Activated CD8-positive, alpha-beta memory T cell treated with anti-CD3 and anti-CD28 coated beads, Interleukin-2, amount 10 ng/mL, durations not matched to agents 7 days and 5 days (primary cell): ENCODE measurements around the gene RTRAF. TPM values are rescaled to one million over a fixed set of nuclear protein-coding genes. Genes with fewer than 3 reads are reported as not detected.

Experiments
- ATAC-seq: fragments of 150-1000 bp; cut with Tn5 transposase; one replicate; pipeline ENCODE4 v1.10.0; 2021; ENCODE audit warnings: moderate library complexity
- CTCF ChIA-PET: fragments of 350-600 bp; sonication (Branson Sonifier 250); formaldehyde crosslinking; loops from one replicate; lab custom pipeline; 2021; ENCODE audit warnings: antibody characterized with exemption; lab: Charles Lee
- DNase-seq: peaks from one replicate; pipeline ENCODE4 v3.0.0-alpha.2; 2020
- H3K27ac Mint-ChIP-seq: one replicate; pipeline ENCODE4 v1.8.0; 2021; ENCODE audit warnings: mild to moderate bottlenecking, mixed read lengths
- H3K27me3 Mint-ChIP-seq: one replicate; pipeline ENCODE4 v1.8.0; 2021; ENCODE audit warnings: mixed read lengths
- H3K36me3 Mint-ChIP-seq: one replicate; pipeline ENCODE4 v1.8.0; 2021; ENCODE audit warnings: mild to moderate bottlenecking, mixed read lengths
- H3K4me1 Mint-ChIP-seq: one replicate; pipeline ENCODE4 v1.8.0; 2021; ENCODE audit warnings: mixed read lengths
- H3K4me3 Mint-ChIP-seq: one replicate; pipeline ENCODE4 v1.8.0; 2021; ENCODE audit warnings: mild to moderate bottlenecking, moderate library complexity, mixed read lengths
- H3K9me3 Mint-ChIP-seq: one replicate; pipeline ENCODE4 v1.8.0; 2022; ENCODE audit warnings: low read depth, mixed read lengths
- total RNA-seq, 2 experiments: library from RNA; stranded (reverse); gene quantifications; one replicate each; pipeline ENCODE4 v1.2.3, GENCODE V29; 2021

The RTRAF gene
- total RNA-seq, 2 experiments from 2014 or later = 147 to 180 TPM

DNA sequence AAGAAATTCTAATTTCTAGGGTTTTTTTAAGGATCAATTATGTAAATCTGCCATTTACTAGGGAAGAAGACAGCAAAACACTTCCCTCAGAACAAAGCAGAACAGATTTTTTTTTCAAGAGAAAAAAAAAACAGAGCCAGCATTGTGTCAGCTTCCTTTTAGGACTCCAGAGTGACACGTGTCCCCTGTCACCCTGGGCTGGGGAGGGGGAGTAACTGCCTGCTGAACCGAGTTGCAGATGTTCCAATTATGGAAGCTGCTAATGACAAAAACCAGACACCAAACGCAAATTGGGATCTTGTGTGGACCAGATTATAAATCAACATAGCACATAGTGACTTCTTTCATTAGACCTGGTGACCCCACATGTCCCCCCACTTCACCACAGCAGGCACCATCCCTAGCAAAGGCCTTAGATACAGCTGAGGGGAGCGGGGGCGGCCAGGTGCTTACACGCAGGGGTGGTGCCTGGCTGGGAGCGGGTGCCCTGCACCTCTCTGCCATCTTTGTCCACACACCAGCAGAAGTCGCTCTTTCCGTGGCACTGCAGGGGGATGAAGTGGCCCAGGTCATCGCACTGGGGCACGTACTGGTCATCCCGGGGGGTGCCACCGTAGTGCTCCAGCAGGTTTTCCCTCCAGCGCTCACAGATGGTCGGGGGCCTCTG lies 25.4 kb downstream of the RTRAF start:
- H3K27me3 Mint-ChIP-seq = peaks cover 11% of the 10 kb centered on the region
- no peaks in the 10 kb centered on the region for H3K4me1 Mint-ChIP-seq
- no peak for DNase-seq
- no peak overlapping the region for H3K4me3 Mint-ChIP-seq
- no peaks in the 10 kb centered on the region for H3K9me3 Mint-ChIP-seq
- peaks cover 7% of the 10 kb centered on the region for H3K36me3 Mint-ChIP-seq
- ATAC-seq = no peak
- no peak overlapping the region for H3K27ac Mint-ChIP-seq
- CTCF ChIA-PET = interaction anchor here (1.1 kb wide), 1 partner anchor 8 kb away, joined by 3 read pairs; no protein-coding TSS in a partner anchor

DNA sequence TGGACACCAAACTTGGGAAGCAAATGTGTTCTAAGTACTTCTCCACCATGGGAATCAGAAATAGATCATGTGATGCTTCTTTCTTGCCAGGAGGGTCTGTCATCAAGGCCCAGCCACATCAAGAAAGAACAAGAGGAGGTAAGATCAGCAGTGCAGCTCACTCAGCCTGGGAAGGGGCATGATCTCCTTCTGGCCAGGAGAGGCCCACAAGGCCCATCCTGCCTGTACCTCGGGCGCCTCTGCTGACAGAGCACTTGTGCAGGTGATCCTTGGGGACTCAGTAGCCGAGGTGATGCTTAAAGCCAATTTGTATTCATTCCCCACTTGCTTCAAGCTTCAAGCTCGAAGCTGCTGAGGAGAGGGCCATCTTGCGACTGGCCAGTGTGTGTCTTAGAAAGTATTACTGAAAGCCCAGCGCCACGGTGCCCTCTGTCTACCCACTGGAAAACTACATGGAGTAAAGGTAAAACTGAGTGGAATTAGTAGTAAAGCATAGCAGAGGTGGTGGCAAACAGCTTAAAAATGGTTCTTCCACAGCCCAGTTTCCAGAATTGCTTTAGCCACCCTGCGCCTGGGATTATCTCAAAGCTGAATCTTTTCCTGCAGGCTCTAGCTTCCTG lies 26.2 kb downstream of the RTRAF start:
- CTCF ChIA-PET = interaction anchor here (1.1 kb wide), 1 partner anchor 9 kb away, joined by 3 read pairs; no protein-coding TSS in a partner anchor
- Mint-ChIP-seq H3K27ac (no peak overlapping the region), H3K27me3 (peaks cover 11% of the 10 kb centered on the region), H3K4me3 (no peak overlapping the region), H3K36me3 (peaks cover 5% of the 10 kb centered on the region), H3K9me3 (no peaks in the 10 kb centered on the region), H3K4me1 (peaks cover 2% of the 10 kb centered on the region)
- DNase-seq (no peak), ATAC-seq (peak; percentile 32)

DNA sequence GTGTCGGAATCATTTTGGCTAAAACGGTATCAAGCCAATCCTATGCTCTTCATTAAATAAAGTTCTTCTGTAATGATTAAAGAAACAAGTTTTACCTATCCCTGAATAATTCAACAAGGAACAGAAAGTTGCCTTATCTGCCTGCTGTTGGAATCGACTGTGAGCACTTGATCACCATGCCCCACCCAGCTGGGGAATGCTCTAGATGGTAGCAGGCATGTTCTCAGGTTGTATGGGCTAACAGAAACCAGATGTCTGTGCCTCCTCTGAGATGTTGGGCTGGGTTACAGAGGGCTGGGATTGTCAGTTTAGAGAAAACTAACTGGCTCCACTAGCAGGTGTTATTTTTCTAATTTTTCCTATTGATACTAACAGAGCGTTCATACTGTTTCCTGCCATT lies 28.9 kb downstream of the RTRAF start:
- DNase-seq (no peak), ATAC-seq (no peak)
- H3K4me1 Mint-ChIP-seq = peaks cover 25% of the 10 kb centered on the region
- H3K27me3 Mint-ChIP-seq = peaks cover 11% of the 10 kb centered on the region
- H3K4me3 Mint-ChIP-seq = no peak overlapping the region
- no peaks in the 10 kb centered on the region for H3K9me3 Mint-ChIP-seq
- CTCF ChIA-PET = interaction anchor here (0.6 to 1.4 kb wide), 2 partner anchors 23 to 327 kb away, joined by 3 to 5 read pairs; no protein-coding TSS in a partner anchor
- H3K27ac Mint-ChIP-seq = no peak overlapping the region
- H3K36me3 Mint-ChIP-seq = peaks cover 2% of the 10 kb centered on the region

DNA sequence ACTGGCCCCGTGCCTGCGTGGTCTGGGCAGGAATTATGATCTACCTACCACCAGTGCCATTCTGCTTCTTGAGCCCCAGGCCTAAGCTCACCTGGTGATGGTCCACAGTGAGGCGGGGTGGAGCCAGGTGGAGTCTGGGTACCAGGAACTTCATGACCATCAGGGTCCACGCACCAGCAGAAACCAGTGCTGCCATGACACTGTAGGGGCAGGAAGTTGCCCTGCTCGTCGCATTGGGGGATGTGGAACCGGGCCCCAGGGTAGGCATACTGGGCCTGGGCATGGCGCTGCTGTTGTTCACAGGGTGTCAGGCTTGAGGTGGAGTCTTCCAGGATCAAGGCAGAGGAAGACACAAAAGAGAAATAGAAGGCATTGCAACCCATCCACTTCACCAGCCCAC lies 29.6 kb downstream of the RTRAF start:
- ATAC-seq (no peak), DNase-seq (no peak)
- no peaks in the 10 kb centered on the region for H3K9me3 Mint-ChIP-seq
- peaks cover 27% of the 10 kb centered on the region for H3K4me1 Mint-ChIP-seq
- H3K27me3 Mint-ChIP-seq = peaks cover 11% of the 10 kb centered on the region
- peaks cover 4% of the 10 kb centered on the region for H3K36me3 Mint-ChIP-seq
- no peak overlapping the region for H3K27ac Mint-ChIP-seq
- CTCF ChIA-PET = interaction anchor here (1.4 kb wide), 1 partner anchor 23 kb away, joined by 5 read pairs; no protein-coding TSS in a partner anchor
- no peak overlapping the region for H3K4me3 Mint-ChIP-seq

DNA sequence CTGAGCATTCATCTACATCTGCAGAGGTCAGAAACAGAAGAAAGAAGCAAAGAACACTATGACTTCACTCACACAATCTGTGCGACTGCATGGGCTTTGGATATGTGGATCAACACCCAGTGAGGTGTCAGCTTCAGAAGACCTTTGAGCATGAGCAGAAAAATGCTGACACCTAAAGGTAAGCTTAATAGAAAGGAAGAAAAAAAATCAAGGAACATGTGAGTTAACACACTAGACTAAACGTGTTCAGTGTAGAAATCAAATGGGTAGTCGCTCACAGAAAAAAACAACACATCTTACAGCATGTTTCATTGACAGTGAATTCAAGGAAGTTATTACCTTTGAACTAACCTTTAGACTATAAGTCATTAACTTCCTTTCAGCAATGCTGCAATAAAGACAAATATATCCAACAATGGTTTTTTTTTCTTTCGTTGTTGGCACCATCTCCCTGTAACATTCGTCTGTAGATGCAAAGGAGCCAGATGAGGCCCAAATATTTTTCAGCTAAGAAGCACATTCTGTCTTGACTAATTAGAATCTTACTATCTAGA lies 30.9 kb downstream of the RTRAF start:
- no peak for DNase-seq
- Mint-ChIP-seq H3K9me3 (peaks cover 2% of the 10 kb centered on the region), H3K27me3 (peaks cover 11% of the 10 kb centered on the region), H3K36me3 (peaks cover 6% of the 10 kb centered on the region), H3K4me3 (no peak overlapping the region), H3K27ac (no peak overlapping the region), H3K4me1 (peaks cover 31% of the 10 kb centered on the region)
- no peak for ATAC-seq
- CTCF ChIA-PET = no interaction called here

DNA sequence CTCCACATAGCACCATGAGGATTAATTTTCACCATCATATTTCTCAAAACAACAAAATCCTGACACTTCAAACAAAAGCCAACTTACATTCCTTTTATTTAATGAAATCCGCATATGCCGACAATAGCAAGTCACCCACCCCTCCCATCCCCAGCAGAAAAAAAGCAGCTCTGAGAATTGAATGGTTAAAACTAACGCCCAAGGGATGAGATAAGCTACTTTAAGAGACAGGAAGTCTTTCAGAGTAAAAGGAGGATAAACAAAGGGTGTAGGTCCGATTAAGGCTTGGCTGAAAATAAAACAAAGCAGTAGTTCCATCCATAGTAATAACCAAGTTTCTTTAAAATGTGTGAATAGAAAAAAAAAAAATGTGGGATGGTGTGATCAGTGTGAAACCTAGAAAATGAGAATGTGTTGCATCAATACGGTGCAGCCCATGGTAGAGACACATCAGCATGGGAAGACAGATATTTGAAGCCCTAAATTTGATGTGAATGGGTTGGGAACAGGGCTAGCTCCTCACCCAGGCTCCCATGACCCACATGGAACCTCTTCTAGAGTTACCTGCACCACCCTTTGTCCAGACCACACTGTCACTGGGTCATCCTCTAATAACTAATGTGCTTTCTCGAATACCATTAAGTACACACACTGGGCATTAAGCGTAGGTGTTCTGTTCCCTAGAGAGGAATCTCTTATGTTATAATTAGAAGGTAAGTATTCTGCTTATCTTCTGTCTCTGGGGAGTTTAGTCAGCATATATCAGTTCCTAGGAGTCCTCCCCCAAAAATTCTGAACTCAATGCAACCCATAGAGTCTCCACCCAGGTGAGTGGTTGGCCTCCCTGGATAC lies 31.7 kb downstream of the RTRAF start:
- Mint-ChIP-seq H3K27ac (no peak overlapping the region), H3K36me3 (peaks cover 6% of the 10 kb centered on the region), H3K9me3 (peaks cover 2% of the 10 kb centered on the region), H3K4me1 (peaks cover 36% of the 10 kb centered on the region), H3K4me3 (no peak overlapping the region), H3K27me3 (peaks cover 9% of the 10 kb centered on the region)
- CTCF ChIA-PET = interaction anchor here (0.9 kb wide), 1 partner anchor 22 kb away, joined by 3 read pairs; no protein-coding TSS in a partner anchor
- no peak for DNase-seq
- no peak for ATAC-seq

DNA sequence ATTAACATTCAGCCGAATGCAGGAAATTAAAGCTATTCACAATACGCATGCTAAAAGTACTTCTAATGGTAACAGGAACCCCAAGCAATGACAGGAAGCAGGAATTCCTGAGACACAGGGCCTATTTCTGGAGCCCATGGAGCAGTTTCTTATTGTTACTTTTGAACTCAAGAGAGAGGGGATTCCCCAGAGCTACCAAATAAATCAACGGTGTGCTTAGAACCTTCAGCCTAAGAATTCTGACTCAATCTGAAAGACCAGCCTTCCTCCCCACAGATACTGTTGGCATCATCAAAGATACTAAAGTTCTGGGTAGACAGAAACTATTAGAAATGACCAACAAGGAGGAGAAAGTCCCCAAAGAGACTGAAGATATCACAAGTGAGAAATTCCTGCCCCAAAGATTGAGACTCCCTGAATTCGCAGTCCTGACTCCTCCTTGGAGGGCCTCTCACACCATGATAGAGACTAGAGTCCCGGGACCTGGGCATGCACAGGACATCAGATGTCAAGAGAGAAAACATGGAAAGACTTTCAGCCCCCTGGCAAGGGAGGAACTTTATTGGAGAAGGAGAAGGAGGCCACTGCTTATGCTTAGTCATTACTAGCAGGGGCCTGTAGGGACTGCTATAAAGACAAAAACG lies 32.7 kb downstream of the RTRAF start:
- no peak overlapping the region for H3K27ac Mint-ChIP-seq
- ATAC-seq (peak; percentile 71), DNase-seq (no peak)
- peaks cover 36% of the 10 kb centered on the region for H3K4me1 Mint-ChIP-seq
- peaks cover 6% of the 10 kb centered on the region for H3K36me3 Mint-ChIP-seq
- no peak overlapping the region for H3K4me3 Mint-ChIP-seq
- peaks cover 1% of the 10 kb centered on the region for H3K27me3 Mint-ChIP-seq
- peaks cover 2% of the 10 kb centered on the region for H3K9me3 Mint-ChIP-seq
- CTCF ChIA-PET = interaction anchor here (0.9 to 1.6 kb wide), 2 partner anchors 21 to 24 kb away, joined by 3 to 4 read pairs; no protein-coding TSS in a partner anchor

DNA sequence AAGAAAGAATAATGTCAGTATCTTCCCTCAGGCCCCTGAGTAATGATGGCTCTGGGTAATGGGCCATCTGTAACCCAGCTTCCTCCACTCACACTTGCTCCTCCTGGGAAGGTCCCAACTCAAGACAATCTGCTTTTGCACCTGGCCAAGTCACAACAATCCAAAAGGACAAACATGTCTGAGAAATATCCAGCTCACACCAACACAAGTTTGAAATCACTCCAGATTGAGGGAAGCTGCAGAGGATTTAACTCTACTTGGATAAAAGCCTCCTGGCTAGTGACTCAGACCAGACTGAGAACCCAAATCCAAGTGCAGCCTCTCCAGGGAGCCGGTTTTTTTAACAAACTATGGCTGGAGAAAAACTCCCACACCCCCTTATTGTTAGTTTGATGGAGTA lies 34.2 kb downstream of the RTRAF start:
- peaks cover 2% of the 10 kb centered on the region for H3K9me3 Mint-ChIP-seq
- H3K27ac Mint-ChIP-seq = no peak overlapping the region
- H3K36me3 Mint-ChIP-seq = peaks cover 6% of the 10 kb centered on the region
- H3K4me3 Mint-ChIP-seq = no peak overlapping the region
- ATAC-seq (no peak), DNase-seq (no peak)
- no peaks in the 10 kb centered on the region for H3K27me3 Mint-ChIP-seq
- CTCF ChIA-PET = interaction anchor here (1.6 kb wide), 1 partner anchor 22 kb away, joined by 4 read pairs; no protein-coding TSS in a partner anchor
- peaks cover 36% of the 10 kb centered on the region for H3K4me1 Mint-ChIP-seq

DNA sequence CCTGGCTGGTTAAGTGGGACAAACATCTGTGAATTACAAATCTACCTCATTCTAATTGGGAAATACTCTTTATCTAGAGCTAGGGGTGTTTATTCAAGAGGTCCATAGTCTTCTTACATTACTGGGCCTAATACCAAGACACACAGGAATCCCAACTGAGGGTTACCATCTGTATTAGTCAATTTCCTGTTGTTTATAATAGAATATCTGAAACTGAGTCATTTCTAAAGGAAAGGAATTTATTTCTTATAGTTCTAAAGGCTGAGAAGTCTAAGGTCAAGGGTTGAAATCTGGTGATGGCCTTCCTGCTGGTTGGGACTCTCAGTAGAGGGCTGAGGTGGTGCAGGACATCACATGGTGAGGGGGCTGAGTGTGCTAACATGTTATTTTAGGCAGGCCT lies 36.0 kb downstream of the RTRAF start:
- no peak for ATAC-seq
- no peaks in the 10 kb centered on the region for H3K27me3 Mint-ChIP-seq
- CTCF ChIA-PET = no interaction called here
- H3K27ac Mint-ChIP-seq = no peak overlapping the region
- H3K4me1 Mint-ChIP-seq = peaks cover 34% of the 10 kb centered on the region
- peaks cover 6% of the 10 kb centered on the region for H3K36me3 Mint-ChIP-seq
- H3K9me3 Mint-ChIP-seq = peaks cover 2% of the 10 kb centered on the region
- H3K4me3 Mint-ChIP-seq = no peak overlapping the region
- DNase-seq = no peak

DNA sequence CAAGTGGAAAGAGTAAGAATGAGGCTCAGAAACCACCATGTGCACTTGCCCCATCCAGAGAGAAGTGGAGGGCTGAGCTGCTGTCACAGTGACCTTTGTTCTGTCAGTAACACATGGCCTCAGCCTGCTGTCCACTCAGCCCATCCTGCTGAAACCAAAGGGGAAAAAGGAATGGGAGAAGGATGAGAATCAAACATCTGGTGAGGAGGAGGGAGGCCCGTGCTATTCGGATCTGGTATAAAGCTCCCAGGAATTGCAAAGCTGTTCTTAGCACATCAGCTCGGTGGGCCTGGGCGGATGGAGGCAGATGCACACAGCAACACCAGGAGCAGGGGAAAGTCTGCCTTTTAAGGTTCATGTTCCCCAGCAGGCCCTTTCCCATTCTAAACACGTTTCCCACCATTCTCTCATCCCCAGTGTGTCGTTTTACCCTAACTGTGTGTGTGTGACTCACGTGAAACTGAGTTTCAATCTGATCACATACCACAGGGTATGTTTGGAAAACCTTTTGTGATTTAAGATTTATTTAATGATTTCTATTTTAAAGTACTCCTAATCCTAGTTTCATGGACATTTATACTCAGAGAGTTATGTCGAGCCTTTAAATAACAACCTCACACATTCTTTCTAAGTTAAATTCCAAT lies 36.8 kb downstream of the RTRAF start:
- no peak for DNase-seq
- H3K36me3 Mint-ChIP-seq = peaks cover 6% of the 10 kb centered on the region
- no peak overlapping the region for H3K27ac Mint-ChIP-seq
- no peak overlapping the region for H3K4me3 Mint-ChIP-seq
- H3K27me3 Mint-ChIP-seq = no peaks in the 10 kb centered on the region
- CTCF ChIA-PET = no interaction called here
- H3K4me1 Mint-ChIP-seq = peaks cover 29% of the 10 kb centered on the region
- no peak for ATAC-seq
- peaks cover 2% of the 10 kb centered on the region for H3K9me3 Mint-ChIP-seq

DNA sequence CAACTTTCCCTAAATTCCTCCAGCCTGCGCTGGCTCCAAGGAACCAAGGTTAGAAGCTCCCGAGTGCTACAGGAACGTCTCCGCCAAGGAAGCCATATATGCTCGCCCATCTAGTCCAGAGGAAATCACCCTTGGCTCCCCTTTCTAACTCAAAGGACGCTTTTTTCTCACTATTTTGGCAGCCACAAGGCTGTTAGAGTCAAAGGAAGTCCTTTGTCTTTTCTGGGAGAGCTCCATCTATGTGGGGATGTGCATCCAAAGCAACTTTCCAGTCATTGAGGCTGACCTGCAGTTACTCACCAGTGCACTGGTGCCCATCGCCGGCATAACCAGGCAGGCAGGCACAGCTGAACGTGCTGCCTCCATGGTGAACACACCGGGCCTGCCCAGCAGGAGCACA lies 37.6 kb downstream of the RTRAF start:
- no peak overlapping the region for H3K4me3 Mint-ChIP-seq
- H3K27ac Mint-ChIP-seq = no peak overlapping the region
- CTCF ChIA-PET = no interaction called here
- peaks cover 21% of the 10 kb centered on the region for H3K4me1 Mint-ChIP-seq
- peaks cover 6% of the 10 kb centered on the region for H3K36me3 Mint-ChIP-seq
- peaks cover 2% of the 10 kb centered on the region for H3K9me3 Mint-ChIP-seq
- H3K27me3 Mint-ChIP-seq = no peaks in the 10 kb centered on the region
- no peak for DNase-seq
- no peak for ATAC-seq

DNA sequence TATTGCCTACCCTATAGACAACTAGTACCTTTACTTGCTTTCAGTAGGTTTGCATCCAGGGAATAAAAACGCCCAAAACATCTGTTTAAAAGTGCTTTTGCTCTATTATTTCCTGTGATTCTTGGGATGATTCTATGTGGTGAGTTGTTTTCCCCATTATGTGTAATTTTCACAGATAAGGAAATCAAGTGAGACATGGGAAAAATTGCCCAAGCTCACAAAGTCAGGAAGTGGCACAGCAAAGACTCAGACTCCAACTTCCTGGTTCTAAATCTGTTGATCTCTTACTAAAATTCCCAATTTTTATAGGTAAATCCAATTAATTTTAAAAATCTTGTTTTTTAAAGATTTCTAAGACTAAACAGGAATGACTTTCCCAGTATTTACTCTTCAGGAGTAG lies 40.5 kb downstream of the RTRAF start:
- CTCF ChIA-PET = no interaction called here
- Mint-ChIP-seq H3K4me3 (no peak overlapping the region), H3K9me3 (no peaks in the 10 kb centered on the region), H3K27me3 (no peaks in the 10 kb centered on the region), H3K36me3 (no peaks in the 10 kb centered on the region), H3K27ac (no peak overlapping the region), H3K4me1 (peaks cover 6% of the 10 kb centered on the region)
- ATAC-seq (no peak), DNase-seq (no peak)
